Measurements from ENCODE around the gene AKAP6. TPM values are rescaled to one million over a fixed set of nuclear protein-coding genes. Genes with fewer than 3 reads are reported as not detected.

The AKAP6 gene
- total RNA-seq, 1 donor from 2014 or later: 7.7 TPM

- H3K27me3 ChIP-seq: no peaks in the 10 kb centered on the region
- H3K27ac ChIP-seq: no peak overlapping the region
- DNase-seq (no peak), ATAC-seq (no peak)
- intact Hi-C loops (cut with DNase I): no loop called here
- no peaks in the 10 kb centered on the region for H3K4me1 ChIP-seq
- no peak overlapping the region for H3K4me3 ChIP-seq
- H3K36me3 ChIP-seq: no peaks in the 10 kb centered on the region
- H3K9me3 ChIP-seq: no peaks in the 10 kb centered on the region
- TF ChIP-seq, protein P1, sequence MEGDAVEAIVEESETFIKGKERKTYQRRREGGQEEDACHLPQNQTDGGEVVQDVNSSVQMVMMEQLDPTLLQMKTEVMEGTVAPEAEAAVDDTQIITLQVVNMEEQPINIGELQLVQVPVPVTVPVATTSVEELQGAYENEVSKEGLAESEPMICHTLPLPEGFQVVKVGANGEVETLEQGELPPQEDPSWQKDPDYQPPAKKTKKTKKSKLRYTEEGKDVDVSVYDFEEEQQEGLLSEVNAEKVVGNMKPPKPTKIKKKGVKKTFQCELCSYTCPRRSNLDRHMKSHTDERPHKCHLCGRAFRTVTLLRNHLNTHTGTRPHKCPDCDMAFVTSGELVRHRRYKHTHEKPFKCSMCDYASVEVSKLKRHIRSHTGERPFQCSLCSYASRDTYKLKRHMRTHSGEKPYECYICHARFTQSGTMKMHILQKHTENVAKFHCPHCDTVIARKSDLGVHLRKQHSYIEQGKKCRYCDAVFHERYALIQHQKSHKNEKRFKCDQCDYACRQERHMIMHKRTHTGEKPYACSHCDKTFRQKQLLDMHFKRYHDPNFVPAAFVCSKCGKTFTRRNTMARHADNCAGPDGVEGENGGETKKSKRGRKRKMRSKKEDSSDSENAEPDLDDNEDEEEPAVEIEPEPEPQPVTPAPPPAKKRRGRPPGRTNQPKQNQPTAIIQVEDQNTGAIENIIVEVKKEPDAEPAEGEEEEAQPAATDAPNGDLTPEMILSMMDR (IDR thresholded peaks at IDR 0.05): no peak
Measured at GRCh38 chr14:32358781-32359180, 29.7 kb downstream of the AKAP6 start.

- H3K27me3 ChIP-seq: no peaks in the 10 kb centered on the region
- DNase-seq (no peak), ATAC-seq (no peak)
- no peak overlapping the region for H3K4me3 ChIP-seq
- no peaks in the 10 kb centered on the region for H3K36me3 ChIP-seq
- intact Hi-C loops (cut with DNase I): no loop called here
- H3K4me1 ChIP-seq: no peaks in the 10 kb centered on the region
- no peaks in the 10 kb centered on the region for H3K9me3 ChIP-seq
- TF ChIP-seq, protein P1 (IDR thresholded peaks at IDR 0.05): no peak
- H3K27ac ChIP-seq: no peak overlapping the region
Measured at GRCh38 chr14:32361674-32362073, 32.6 kb downstream of the AKAP6 start.

DNA sequence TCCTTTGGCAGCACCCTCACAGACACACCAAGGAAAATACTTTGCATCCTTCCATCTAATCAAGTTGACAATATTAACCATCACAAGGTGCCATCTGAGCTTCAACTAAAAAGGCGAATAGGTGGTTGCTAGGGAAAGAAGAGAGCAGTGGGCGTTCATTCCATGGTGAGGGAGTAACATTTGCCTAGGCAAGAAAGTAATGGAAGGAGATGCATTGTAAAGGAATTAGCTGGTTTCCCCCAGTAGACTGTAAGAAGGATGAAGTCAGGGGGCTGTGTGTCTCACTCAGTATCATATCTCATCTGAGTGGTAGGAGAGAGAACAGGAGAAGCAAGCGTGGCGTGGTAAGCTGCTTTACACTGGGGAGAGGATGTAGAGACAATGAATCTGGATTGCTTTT lies 34.7 kb downstream of the AKAP6 start:
- H3K27me3 ChIP-seq: no peaks in the 10 kb centered on the region
- DNase-seq (no peak), ATAC-seq (no peak)
- peaks cover 5% of the 10 kb centered on the region for H3K4me1 ChIP-seq
- TF ChIP-seq, protein P1 (IDR thresholded peaks at IDR 0.05): no peak
- H3K4me3 ChIP-seq: no peak overlapping the region
- H3K36me3 ChIP-seq: no peaks in the 10 kb centered on the region
- no peak overlapping the region for H3K27ac ChIP-seq
- intact Hi-C loops (cut with DNase I): no loop called here
- H3K9me3 ChIP-seq: no peaks in the 10 kb centered on the region

GRCh38 chr14:32364941-32365340 lies 35.8 kb downstream of the AKAP6 start:
- TF ChIP-seq, protein P1 (IDR thresholded peaks at IDR 0.05): no peak
- Histone ChIP-seq H3K27ac (no peak overlapping the region), H3K36me3 (no peaks in the 10 kb centered on the region), H3K4me1 (peaks cover 5% of the 10 kb centered on the region), H3K4me3 (no peak overlapping the region), H3K27me3 (no peaks in the 10 kb centered on the region), H3K9me3 (no peaks in the 10 kb centered on the region)
- ATAC-seq: no peak
- no peak for DNase-seq
- intact Hi-C loops (cut with DNase I): no loop called here

DNA sequence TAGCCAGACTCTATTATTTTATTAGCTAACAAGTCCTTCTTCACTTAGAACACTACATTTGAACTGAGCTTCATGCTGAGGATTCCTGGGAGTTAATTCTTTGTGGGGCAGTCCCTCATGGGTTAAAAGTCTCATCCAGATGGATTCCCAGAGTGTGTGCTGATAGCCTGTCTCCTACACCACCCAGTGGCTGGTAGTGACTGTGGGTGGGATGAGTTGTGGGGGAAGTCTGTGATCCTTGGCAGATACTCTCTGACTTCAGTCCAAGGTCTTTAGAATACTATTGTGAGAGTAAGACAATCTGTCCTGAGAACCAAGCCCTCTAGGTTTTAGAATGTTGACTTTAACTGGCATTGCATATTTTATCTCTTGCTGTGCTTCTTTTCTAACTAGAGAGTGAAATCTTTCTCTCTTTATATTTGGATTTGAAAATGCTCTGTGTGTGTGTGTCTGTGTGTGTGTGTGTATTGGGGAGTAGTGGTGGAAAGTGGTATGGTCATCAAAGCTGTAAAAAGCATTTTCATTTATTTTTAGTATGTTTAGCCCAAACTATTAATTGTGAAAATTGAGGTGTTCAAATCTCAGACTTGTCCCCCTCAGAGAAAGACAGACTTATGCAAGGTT lies 37.3 kb downstream of the AKAP6 start:
- DNase-seq: no peak
- H3K27ac ChIP-seq: no peak overlapping the region
- intact Hi-C loops (cut with DNase I): no loop called here

More for the DNA sequence above, 37.3 kb downstream of the AKAP6 start:
- H3K27me3 ChIP-seq: no peaks in the 10 kb centered on the region
- H3K4me3 ChIP-seq: no peak overlapping the region
- no peaks in the 10 kb centered on the region for H3K9me3 ChIP-seq
- H3K36me3 ChIP-seq: no peaks in the 10 kb centered on the region
- TF ChIP-seq, protein P1 (IDR thresholded peaks at IDR 0.05): no peak
- H3K4me1 ChIP-seq: peaks cover 5% of the 10 kb centered on the region
- peak; percentile 16 for ATAC-seq
